Measurements from ENCODE around the gene JMJD4. TPM values are rescaled to one million over a fixed set of nuclear protein-coding genes. Genes with fewer than 3 reads are reported as not detected.

The JMJD4 gene, protein sequence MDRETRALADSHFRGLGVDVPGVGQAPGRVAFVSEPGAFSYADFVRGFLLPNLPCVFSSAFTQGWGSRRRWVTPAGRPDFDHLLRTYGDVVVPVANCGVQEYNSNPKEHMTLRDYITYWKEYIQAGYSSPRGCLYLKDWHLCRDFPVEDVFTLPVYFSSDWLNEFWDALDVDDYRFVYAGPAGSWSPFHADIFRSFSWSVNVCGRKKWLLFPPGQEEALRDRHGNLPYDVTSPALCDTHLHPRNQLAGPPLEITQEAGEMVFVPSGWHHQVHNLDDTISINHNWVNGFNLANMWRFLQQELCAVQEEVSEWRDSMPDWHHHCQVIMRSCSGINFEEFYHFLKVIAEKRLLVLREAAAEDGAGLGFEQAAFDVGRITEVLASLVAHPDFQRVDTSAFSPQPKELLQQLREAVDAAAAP
- 10 to 100 TPM; 11.1 to 11.9 TPM for total RNA-seq
- long read RNA-seq, transcript JMJD4-201 (6 exons, 2,595 nt): major isoform, 11 of 31 reads
- long read RNA-seq, partial matches to known transcripts: 9 of 31 reads
- long read RNA-seq, other reads (novel, unspliced or antisense): 9 of 31 reads

DNA sequence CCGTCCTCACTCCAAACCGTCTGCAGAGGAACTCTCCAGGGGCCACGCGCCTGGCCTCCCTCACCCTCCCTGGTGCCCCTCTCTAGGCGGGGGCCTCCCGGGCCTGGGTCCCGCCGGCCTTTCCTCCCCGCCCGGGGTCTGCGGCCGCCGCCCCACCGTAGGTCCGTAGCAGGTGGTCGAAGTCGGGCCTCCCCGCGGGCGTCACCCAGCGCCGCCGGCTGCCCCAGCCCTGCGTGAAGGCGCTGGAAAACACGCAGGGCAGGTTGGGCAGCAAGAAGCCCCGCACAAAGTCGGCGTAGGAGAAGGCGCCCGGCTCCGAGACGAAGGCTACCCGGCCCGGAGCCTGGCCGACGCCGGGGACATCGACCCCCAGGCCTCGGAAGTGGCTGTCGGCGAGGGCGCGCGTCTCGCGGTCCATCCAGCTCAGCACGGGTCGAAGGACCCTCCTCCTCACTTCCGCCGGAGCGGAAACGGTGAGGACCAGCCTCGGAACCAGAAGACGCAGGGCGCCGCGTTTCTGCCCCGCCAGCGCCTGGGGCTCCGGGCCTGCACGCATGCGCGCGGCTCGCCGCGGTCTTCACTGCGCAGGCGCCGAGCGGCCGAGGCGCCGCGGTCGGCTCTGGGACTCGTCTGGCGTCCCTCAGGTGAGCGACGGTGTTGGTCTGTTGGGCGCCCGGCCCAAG, at the start of gene JMJD4, which contains the start of gene SNAP47:
TSS of gene JMJD4 (minus strand) at position 447 of the 683 bp plus-strand sequence. CDS start at position 418, 29 bp downstream.
TSS of gene SNAP47 (plus strand) at position 580 of the 683 bp plus-strand sequence. CDS start 12,302 bp downstream, outside the sequence.
- ATAC-seq (peak; percentile 91), DNase-seq (peak; percentile 89 to 92)
- intact Hi-C loops (cut with DNase I, micrococcal nuclease): loop anchor here in 1 of 2 donors (10.0 kb wide), 1 partner anchor 220 kb away; no protein-coding TSS in a partner anchor

GRCh38 chr1:227782226-227782625, 47.1 kb upstream of the JMJD4 start:
- ATAC-seq (no peak), DNase-seq (peak in 1 of 2 donors; percentile 19)
- intact Hi-C loops (cut with DNase I, micrococcal nuclease): no loop called here

DNA sequence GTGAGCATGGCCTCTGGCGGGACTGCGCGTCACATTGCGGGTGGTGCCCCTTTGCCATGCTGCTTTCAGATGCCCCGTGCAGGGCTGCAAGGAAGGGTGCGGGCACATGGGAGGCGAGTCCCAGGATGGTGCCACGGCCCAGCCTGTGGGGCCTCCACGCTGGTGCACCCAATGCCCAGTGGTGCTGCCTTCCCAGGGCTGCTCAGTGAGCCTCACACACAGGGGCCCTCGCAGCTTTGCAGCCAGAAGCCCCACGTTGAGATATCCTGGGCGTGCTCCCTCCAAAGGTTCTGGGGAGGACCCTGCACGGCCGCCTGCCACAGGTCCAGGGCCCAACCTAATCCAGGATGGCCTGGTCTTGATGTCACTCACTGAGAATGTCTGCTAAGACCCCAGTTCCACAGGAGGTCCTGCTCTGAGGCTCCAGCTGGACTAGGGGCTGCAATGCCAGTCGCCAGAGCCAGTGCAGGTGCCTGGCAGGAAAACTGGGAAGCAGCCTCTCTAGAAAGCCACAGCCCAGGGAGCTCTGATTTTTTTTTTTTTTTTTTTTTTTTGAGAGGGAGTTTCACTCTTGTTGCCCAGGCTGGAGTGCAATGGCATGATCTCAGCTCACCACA, 46.3 kb upstream of the JMJD4 start:
- ATAC-seq (no peak), DNase-seq (peak in 1 of 2 donors; percentile 11)
- intact Hi-C loops (cut with DNase I, micrococcal nuclease): no loop called here

GRCh38 chr1:227780101-227781044, 45.3 kb upstream of the JMJD4 start:
- ATAC-seq: no peak
- peak in 1 of 2 donors; percentile 20 for DNase-seq
- intact Hi-C loops (cut with DNase I, micrococcal nuclease): no loop called here

DNA sequence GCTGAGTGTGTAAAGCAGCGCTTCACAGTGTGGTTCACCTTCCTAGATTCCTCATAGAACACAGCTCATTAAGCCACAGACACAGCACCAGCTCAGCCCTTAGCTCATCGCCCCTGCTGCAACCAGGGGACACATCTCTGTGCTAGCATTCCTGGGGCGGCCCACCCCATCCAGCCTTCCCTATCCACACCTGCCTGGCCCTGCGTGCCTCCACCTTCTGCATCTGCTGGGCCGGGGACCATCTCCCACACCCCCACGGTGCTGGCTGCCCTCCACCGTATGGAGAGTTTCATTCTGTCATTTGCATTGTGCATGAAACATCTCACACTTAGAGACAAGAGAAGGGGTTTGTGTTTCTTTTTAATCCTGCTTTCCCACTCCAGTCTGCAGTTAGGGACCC, 44.6 kb upstream of the JMJD4 start:
- intact Hi-C loops (cut with DNase I, micrococcal nuclease): no loop called here
- ATAC-seq: no peak
- peak in 1 of 2 donors; percentile 12 for DNase-seq

GRCh38 chr1:227779021-227779441, 43.9 kb upstream of the JMJD4 start:
- DNase-seq (peak in 1 of 2 donors; percentile 16), ATAC-seq (no peak)
- intact Hi-C loops (cut with DNase I, micrococcal nuclease): no loop called here

GRCh38 chr1:227778401-227778947, 43.4 kb upstream of the JMJD4 start:
- ATAC-seq (no peak), DNase-seq (peak in 1 of 2 donors; percentile 9)
- intact Hi-C loops (cut with DNase I, micrococcal nuclease): no loop called here

DNA sequence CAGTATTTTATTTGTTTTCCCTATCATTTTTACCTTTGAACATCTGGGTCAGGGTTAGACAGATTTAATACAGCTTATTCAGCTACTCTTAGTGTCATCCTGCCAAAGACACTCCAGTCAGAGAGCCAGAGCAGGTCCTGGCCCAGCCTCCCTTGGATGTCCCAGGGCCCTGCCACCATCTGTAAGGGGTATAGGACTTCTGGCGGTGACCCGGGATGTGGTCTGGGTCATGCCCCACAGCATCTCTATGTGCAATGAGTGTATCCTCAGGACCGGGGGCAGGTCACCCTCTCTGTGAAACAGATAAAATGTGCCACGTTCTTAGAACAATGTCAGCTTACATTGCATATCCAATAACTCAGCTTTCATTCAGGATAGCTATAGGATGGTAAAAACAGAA, 42.5 kb upstream of the JMJD4 start:
- DNase-seq (no peak), ATAC-seq (no peak)
- intact Hi-C loops (cut with DNase I, micrococcal nuclease): no loop called here

DNA sequence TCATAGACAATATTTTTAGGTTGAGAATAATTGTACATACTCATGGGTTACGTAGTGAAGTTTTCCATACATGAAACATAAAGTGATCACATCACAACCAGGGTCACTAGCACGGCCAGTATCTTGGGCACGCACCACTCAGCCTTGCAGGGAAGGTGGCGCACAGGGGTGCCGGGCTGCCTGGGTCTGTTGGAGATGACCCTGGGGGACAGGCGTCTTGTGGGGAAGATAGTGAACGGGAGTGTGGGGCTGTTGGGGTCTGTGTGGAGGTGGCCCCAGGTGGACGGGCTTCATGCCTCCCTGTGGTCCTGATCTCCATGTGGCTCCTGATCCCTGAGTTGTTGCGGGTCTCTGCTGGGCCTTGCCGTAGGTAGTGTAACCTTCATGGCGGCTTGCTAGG, 42.1 kb upstream of the JMJD4 start:
- DNase-seq: no peak
- intact Hi-C loops (cut with DNase I, micrococcal nuclease): no loop called here
- no peak for ATAC-seq

DNA sequence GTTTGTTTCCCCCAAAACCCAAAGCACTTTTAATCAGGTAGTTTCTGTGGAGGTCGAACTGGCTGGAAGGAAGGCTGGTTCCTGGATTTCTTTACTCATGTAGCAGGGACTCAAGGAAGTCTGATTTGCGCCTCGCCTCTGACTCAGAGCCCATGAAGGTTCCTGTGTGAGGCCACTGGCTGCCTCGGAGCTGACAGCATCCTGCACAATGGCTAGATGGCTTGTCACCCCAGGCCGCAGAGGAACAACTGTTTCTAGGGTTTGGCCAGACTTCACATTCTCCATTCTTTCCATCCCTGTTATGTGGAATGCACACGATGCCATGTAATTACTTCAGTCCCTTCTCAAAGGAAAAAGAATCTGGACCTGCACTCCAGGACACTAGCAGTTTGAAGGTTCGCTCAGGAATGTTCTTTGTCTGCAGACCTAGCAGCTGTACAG, 41.2 kb upstream of the JMJD4 start:
- intact Hi-C loops (cut with DNase I, micrococcal nuclease): no loop called here

GRCh38 chr1:227775841-227776240, 40.7 kb upstream of the JMJD4 start:
- ATAC-seq (no peak), DNase-seq (no peak)
- intact Hi-C loops (cut with DNase I, micrococcal nuclease): no loop called here

More for the DNA sequence above, 41.2 kb upstream of the JMJD4 start:
- no peak for ATAC-seq
- no peak for DNase-seq

GRCh38 chr1:227774821-227775661, 39.9 kb upstream of the JMJD4 start:
- no peak for DNase-seq
- ATAC-seq: no peak
- intact Hi-C loops (cut with DNase I, micrococcal nuclease): no loop called here

GRCh38 chr1:227774051-227774731, 39.1 kb upstream of the JMJD4 start:
- intact Hi-C loops (cut with DNase I, micrococcal nuclease): no loop called here
- ATAC-seq (no peak), DNase-seq (no peak)

GRCh38 chr1:227773558-227773957, 38.5 kb upstream of the JMJD4 start:
- no peak for ATAC-seq
- no peak for DNase-seq
- intact Hi-C loops (cut with DNase I, micrococcal nuclease): no loop called here

DNA sequence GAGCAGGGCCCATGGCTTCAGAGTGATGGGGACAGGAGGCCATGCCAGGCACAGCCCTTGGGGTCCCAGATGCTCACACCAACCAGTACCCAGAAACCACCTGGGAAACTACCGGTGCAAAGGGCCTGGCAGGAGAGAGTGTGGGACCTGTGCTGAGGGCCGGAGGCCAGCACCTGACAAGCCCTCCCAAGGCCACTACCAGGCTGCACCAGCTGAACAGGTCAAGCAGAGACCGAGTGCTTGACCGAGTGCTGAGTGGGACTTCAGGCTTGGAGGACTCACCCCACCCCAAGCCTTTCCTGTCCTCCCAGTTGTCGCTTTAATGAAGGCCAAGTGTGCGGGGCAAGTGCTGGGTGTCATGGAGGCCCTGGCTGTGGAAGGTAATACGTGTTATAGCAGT, 36.7 kb upstream of the JMJD4 start:
- intact Hi-C loops (cut with DNase I, micrococcal nuclease): no loop called here
- DNase-seq: no peak
- ATAC-seq: no peak

- DNase-seq (no peak), ATAC-seq (no peak)
- intact Hi-C loops (cut with DNase I, micrococcal nuclease): no loop called here
Observed at GRCh38 chr1:227771326-227771725, 36.2 kb upstream of the JMJD4 start.

Data from left colon (tissue), 2 donors.